Activated T-cell treated with anti-CD3 and anti-CD28 coated beads, Interleukin-2, amount 50 U/mL, for 24 hours (primary cell): Measurements from ENCODE around the gene HRH4.

ENCODE experiments used
- DNase-seq: peaks from one replicate; pipeline ENCODE4 v3.0.0-alpha.2; 2020
- H3K27ac Mint-ChIP-seq: 2 replicates; pipeline ENCODE4 v1.8.0; 2020; ENCODE audit warnings: mild to moderate bottlenecking, mixed read lengths
- H3K27me3 Mint-ChIP-seq: 2 replicates; pipeline ENCODE4 v1.8.0; 2020; ENCODE audit warnings: mixed read lengths
- H3K36me3 Mint-ChIP-seq: 2 replicates; pipeline ENCODE4 v1.8.0; 2020; ENCODE audit warnings: low read depth, mixed read lengths
- H3K4me1 Mint-ChIP-seq: 2 replicates; pipeline ENCODE4 v1.8.0; 2020; ENCODE audit warnings: low read depth, mixed read lengths
- H3K4me3 Mint-ChIP-seq: 2 replicates; pipeline ENCODE4 v1.8.0; 2020; ENCODE audit warnings: mild to moderate bottlenecking, moderate library complexity, mixed read lengths
- H3K9me3 Mint-ChIP-seq: 2 replicates; pipeline ENCODE4 v1.8.0; 2020; ENCODE audit warnings: mixed read lengths

HRH4 gene

DNA sequence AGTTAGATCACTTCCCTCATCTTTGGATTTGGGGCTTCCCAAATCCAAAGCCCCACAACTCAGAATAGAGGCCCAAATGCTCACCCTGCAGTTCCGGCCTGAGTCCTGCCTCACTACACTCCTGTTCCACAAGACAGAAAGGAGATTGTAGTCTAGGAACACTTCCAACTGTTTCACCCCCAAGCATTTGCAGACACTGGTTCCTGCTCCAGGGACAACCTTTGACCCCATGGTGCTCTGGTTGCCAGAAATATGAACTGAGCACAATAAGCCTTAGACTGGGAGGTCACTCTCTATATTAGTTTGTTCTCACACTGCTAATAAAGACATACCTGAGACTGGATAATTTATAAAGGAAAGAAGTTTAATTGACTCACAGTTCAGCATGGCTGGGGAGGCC lies 49.0 kb downstream of the HRH4 start:
- Mint-ChIP-seq H3K36me3 (no peaks in the 10 kb centered on the region), H3K27ac (no peak overlapping the region), H3K4me3 (no peak overlapping the region), H3K27me3 (peaks cover 1% of the 10 kb centered on the region), H3K9me3 (no peaks in the 10 kb centered on the region), H3K4me1 (no peaks in the 10 kb centered on the region)
- no peak for DNase-seq

DNA sequence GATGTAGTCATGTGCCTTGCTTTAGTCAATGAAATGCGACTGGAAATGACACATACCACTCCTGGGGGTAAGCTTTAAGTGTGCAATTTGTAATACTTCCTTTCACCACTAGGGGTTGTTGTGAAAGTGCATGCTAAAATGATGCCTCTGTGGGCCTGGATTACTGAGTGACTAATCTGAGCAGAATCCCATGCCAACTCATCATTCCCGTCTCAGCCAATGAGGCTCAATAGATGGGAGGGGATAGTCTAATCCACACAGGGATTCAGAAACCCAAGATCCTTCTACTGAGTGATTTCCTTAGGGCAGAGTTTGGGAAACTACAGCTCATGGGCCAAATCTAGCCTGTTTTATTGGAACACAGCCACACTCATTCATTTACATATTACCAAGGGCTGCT lies 54.0 kb downstream of the HRH4 start:
- DNase-seq = no peak
- Mint-ChIP-seq H3K36me3 (no peaks in the 10 kb centered on the region), H3K4me3 (no peak overlapping the region), H3K27ac (no peak overlapping the region), H3K9me3 (no peaks in the 10 kb centered on the region), H3K4me1 (no peaks in the 10 kb centered on the region), H3K27me3 (no peaks in the 10 kb centered on the region)

DNA sequence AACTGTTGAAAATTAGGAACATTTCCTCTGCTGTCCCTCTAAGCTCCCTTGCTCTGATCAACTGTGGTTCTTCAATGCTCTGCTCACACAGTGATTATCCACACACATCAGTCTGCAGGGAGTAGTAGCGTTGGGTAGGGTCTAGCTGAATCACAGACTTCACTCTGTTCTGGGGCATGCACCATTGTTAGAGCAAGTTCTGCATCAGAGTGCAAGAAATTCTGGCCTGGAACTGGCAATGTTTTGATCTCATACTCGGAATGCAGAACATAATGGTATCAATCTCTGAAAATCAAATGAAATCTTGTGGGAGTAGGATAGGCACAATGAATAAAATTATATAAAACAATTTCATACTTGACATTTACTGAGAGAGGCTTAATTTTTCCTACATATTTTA lies 55.3 kb downstream of the HRH4 start:
- Mint-ChIP-seq H3K36me3 (no peaks in the 10 kb centered on the region), H3K27ac (no peak overlapping the region), H3K27me3 (no peaks in the 10 kb centered on the region), H3K4me3 (no peak overlapping the region), H3K4me1 (no peaks in the 10 kb centered on the region), H3K9me3 (no peaks in the 10 kb centered on the region)
- no peak for DNase-seq

DNA sequence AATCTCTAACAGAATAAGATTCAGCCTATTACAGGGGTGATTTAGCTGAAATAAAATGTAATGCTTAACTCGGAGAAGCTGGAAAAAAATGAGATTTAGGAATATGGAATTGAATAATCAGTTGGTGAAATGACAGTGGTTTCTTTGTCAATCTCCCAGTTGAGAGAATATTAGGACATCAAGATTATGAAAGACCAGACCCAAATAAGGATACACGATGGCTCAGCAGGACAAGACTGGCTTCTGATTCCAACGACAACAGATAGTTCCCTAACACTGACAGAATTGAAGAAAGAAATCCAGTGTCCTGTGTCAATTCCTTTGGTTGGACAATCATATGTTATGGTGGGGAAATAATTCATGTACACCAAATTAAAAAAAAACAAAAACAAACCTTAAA lies 55.8 kb downstream of the HRH4 start:
- no peak for DNase-seq
- H3K36me3 Mint-ChIP-seq = no peaks in the 10 kb centered on the region
- no peaks in the 10 kb centered on the region for H3K27me3 Mint-ChIP-seq
- no peaks in the 10 kb centered on the region for H3K4me1 Mint-ChIP-seq
- no peak overlapping the region for H3K27ac Mint-ChIP-seq
- H3K9me3 Mint-ChIP-seq = no peaks in the 10 kb centered on the region
- H3K4me3 Mint-ChIP-seq = no peak overlapping the region

DNA sequence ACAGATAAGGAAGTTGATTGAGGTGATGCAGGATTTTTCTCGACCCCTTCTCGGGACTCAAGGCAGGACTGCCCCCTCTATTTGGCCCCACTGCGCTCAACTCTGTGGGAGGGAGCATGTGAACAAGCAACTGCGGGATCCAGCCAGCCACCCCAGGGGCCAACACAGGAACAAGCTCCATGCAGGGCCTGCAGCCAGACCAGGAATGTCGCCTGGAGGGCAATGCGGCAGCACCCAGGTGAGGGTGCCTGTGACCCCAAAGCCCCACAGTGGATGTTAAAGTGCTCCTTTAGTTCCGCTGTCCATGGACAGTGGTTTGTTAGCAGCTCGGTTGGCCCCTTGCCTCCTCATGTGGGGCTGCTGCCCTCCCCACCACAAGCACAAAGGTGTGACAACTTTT lies 57.1 kb downstream of the HRH4 start:
- Mint-ChIP-seq H3K9me3 (no peaks in the 10 kb centered on the region), H3K27me3 (no peaks in the 10 kb centered on the region)

DNA sequence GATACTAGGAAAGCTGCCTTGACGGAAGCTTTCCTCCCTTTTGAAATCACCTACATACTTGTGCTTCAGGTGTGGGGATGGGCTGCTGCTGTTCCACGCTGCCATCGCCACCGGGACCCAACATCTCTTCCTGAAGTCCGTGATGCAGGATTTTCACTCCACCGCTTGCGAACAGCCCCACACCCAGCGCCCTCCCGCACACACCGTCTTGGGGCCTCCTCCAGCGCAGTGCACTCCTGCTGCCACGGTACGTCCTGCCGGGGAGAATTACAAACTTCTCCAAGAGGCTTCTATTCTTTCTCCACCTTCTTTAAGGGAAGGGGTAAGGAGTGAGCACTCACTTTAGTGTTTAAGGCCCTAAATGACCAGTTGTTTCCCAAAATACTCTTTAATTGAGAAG lies 58.2 kb downstream of the HRH4 start:
- no peaks in the 10 kb centered on the region for H3K4me1 Mint-ChIP-seq
- H3K27ac Mint-ChIP-seq = no peak overlapping the region
- H3K27me3 Mint-ChIP-seq = no peaks in the 10 kb centered on the region
- H3K9me3 Mint-ChIP-seq = no peaks in the 10 kb centered on the region
- DNase-seq = no peak
- no peak overlapping the region for H3K4me3 Mint-ChIP-seq
- no peaks in the 10 kb centered on the region for H3K36me3 Mint-ChIP-seq

More for the DNA sequence above, 57.1 kb downstream of the HRH4 start:
- Mint-ChIP-seq H3K36me3 (no peaks in the 10 kb centered on the region), H3K4me1 (no peaks in the 10 kb centered on the region), H3K27ac (no peak overlapping the region), H3K4me3 (no peak overlapping the region)
- no peak for DNase-seq
